ENCODE data around the gene KRT32. TPM values are rescaled to one million over a fixed set of nuclear protein-coding genes. Genes with fewer than 3 reads are reported as not detected.

The KRT32 gene
- not detected for total RNA-seq

GRCh38 chr17:41466988-41467387 is at the start of gene KRT32:
TSS of gene KRT32 (minus strand) at chr17:41467386. CDS start at chr17:41467325, 61 bp downstream.
- no peak for DNase-seq

- DNase-seq, result no peak
Measured at GRCh38 chr17:41516830-41517283, 49.7 kb upstream of the KRT32 start.

GRCh38 chr17:41516147-41516829 is 49.1 kb upstream of the KRT32 start:
- DNase-seq, result no peak

GRCh38 chr17:41513168-41513547 is 46.0 kb upstream of the KRT32 start:
- no peak for DNase-seq

- DNase-seq, result no peak
Measured at GRCh38 chr17:41512546-41513167, 45.5 kb upstream of the KRT32 start.

- DNase-seq, result no peak
Measured at GRCh38 chr17:41511716-41512115, 44.5 kb upstream of the KRT32 start.

GRCh38 chr17:41511116-41511515 is 43.9 kb upstream of the KRT32 start:
- no peak for DNase-seq

- no peak for DNase-seq
Measured at GRCh38 chr17:41510251-41511065, 43.3 kb upstream of the KRT32 start.

- no peak for DNase-seq
Measured at GRCh38 chr17:41507315-41507880, 40.2 kb upstream of the KRT32 start.

GRCh38 chr17:41505809-41506767 is 38.9 kb upstream of the KRT32 start:
- no peak for DNase-seq

GRCh38 chr17:41505007-41505808 is 38.0 kb upstream of the KRT32 start, which contains the start of gene KRT13:
TSS of gene KRT13 (minus strand) at chr17:41505612. CDS start at chr17:41505550, 62 bp downstream.
- DNase-seq, result no peak

- DNase-seq, result no peak
Measured at GRCh38 chr17:41504246-41504977, 37.2 kb upstream of the KRT32 start.

GRCh38 chr17:41503202-41503601 is 36.0 kb upstream of the KRT32 start:
- DNase-seq, result no peak

- no peak for DNase-seq
Measured at GRCh38 chr17:41500131-41500911, 33.1 kb upstream of the KRT32 start.

- no peak for DNase-seq
Measured at GRCh38 chr17:41499714-41500113, 32.5 kb upstream of the KRT32 start.

- no peak for DNase-seq
Measured at GRCh38 chr17:41498276-41498675, 31.1 kb upstream of the KRT32 start.

- no peak for DNase-seq
Measured at GRCh38 chr17:41496803-41497484, 29.8 kb upstream of the KRT32 start.

GRCh38 chr17:41494524-41494923 is 27.3 kb upstream of the KRT32 start:
- no peak for DNase-seq

GRCh38 chr17:41492771-41493170 is 25.6 kb upstream of the KRT32 start:
- DNase-seq, result no peak

Measured in occipital lobe (tissue), 2 donors.